GM12865 (cell line): Measurements from ENCODE around the gene FKBP9.
A peak's percentile ranks its signal among the peaks of the same experiment; 100 is the strongest.
"Not testable (repeated sequence)": the region's sequence is repeated elsewhere in the genome, so short reads cannot be mapped to it uniquely, and the experiment has no call there.

Experiments used
- DNase-seq: peaks from one replicate; pipeline ENCODE4 v3.0.0; 2010; ENCODE audit warnings: low read depth
- H3K4me3 ChIP-seq: 2 replicates; pipeline ENCODE4 v1.5.1; 2011; ENCODE audit warnings: mild to moderate bottlenecking, low read depth, low read length, control low read depth
- CTCF ChIP-seq: IDR thresholded peaks from 2 replicates; pipeline ENCODE4 v1.5.1; 2011; ENCODE audit warnings: low read length, control low read depth, low read depth, inconsistent platforms; ENCODE audit not compliant: insufficient read depth; ENCODE audit errors: missing control alignments

The FKBP9 gene

GRCh38 chr7:32997956-32998355 is 40.7 kb downstream of the FKBP9 start:
- not testable (repeated sequence) for DNase-seq, H3K4me3 ChIP-seq

- DNase-seq, result peak; percentile 9
- H3K4me3 ChIP-seq, result peak overlapping the region; percentile 8; the same call in 1 of the 2 replicates
Observed at GRCh38 chr7:32998361-32999171, 41.3 kb downstream of the FKBP9 start.

- DNase-seq, H3K4me3 ChIP-seq: not testable (repeated sequence)
Observed at GRCh38 chr7:32999380-32999779, 42.1 kb downstream of the FKBP9 start.

GRCh38 chr7:33003111-33003510 is 45.9 kb downstream of the FKBP9 start:
- DNase-seq, H3K4me3 ChIP-seq: not testable (repeated sequence)

- H3K4me3 ChIP-seq, DNase-seq: not testable (repeated sequence)
Observed at GRCh38 chr7:33004104-33004616, 46.9 kb downstream of the FKBP9 start.

- not testable (repeated sequence) for DNase-seq, H3K4me3 ChIP-seq
Observed at GRCh38 chr7:33005193-33005592, 48.0 kb downstream of the FKBP9 start.

- DNase-seq, H3K4me3 ChIP-seq: not testable (repeated sequence)
Observed at GRCh38 chr7:33005690-33006089, 48.5 kb downstream of the FKBP9 start.

GRCh38 chr7:33009734-33010133 is 52.5 kb downstream of the FKBP9 start:
- TF ChIP-seq CTCF, result no peak
- DNase-seq, result no peak
- no peak overlapping the region for H3K4me3 ChIP-seq

- no peak for DNase-seq
- H3K4me3 ChIP-seq, result no peak overlapping the region
- TF ChIP-seq CTCF, result no peak
Observed at GRCh38 chr7:33012364-33012763, 55.1 kb downstream of the FKBP9 start.

GRCh38 chr7:33024189-33024757 is 67.0 kb downstream of the FKBP9 start:
- TF ChIP-seq CTCF, result no peak
- no peak overlapping the region for H3K4me3 ChIP-seq
- no peak for DNase-seq

GRCh38 chr7:33035776-33036175 is 78.5 kb downstream of the FKBP9 start:
- TF ChIP-seq CTCF, result no peak
- no peak for DNase-seq
- H3K4me3 ChIP-seq, result no peak overlapping the region
